SK-N-MC (cell line): ENCODE data around the gene AUTS2.

Experiments
- EZH2 ChIP-seq: fragments of 200-600 bp; sonication (generic); IDR thresholded peaks from one replicate; pipeline ENCODE4 v1.6.1; 2017; ENCODE audit warnings: antibody characterized with exemption
- FOXP2 ChIP-seq: optimal IDR thresholded peaks from 2 replicates; pipeline ENCODE3; 2011; ENCODE audit warnings: mild to moderate bottlenecking, moderate library complexity; ENCODE audit not compliant: insufficient read depth; ENCODE audit errors: extremely low read length, control extremely low read depth
- POLR2AphosphoS5 ChIP-seq: IDR thresholded peaks from 2 replicates; pipeline ENCODE4 v1.6.1; 2012; ENCODE audit warnings: mild to moderate bottlenecking, low read depth, low read length, borderline replicate concordance

GRCh38 chr7:69920797-69921196 is 322.5 kb downstream of the AUTS2 start:
- TF ChIP-seq EZH2 (no peak), FOXP2 (no peak), POLR2AphosphoS5 (no peak)
